A549 (cell line): ENCODE measurements around the gene MYO18B.

Experiments
- NPAS2 ChIP-seq: fragments of 250-450 bp; sonication (Bioruptor Pico); IDR thresholded peaks from 2 replicates; pipeline ENCODE4 v1.8.0; 2022; ENCODE audit warnings: mild to moderate bottlenecking, moderate library complexity, borderline replicate concordance
- TF ChIP-seq, protein P1 (sequence below): fragments of >200 bp; sonication (Bioruptor Twin); formaldehyde crosslinking; IDR thresholded peaks from 3 replicates; pipeline ENCODE4 v1.5.1; 2016

DNA sequence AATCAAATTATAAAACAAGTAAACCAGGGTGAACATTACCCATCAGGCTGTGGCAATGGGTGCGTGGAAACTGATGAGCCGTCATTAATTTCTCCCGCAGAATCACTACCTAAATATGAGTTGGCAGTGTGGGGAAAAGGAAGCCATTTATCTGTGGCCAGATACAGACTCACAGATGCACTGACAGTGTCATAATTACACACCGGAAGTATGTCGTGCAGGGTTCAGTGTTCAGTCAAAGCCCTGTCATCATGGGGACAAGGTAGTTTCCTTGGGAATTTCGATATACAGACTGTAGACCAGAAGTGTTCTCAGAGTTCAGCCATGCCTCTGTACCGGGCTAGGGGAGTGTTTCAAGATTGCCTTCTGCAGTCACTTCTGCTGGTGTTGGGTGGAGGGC, 308.1 kb downstream of the MYO18B start:
- TF ChIP-seq, protein P1, sequence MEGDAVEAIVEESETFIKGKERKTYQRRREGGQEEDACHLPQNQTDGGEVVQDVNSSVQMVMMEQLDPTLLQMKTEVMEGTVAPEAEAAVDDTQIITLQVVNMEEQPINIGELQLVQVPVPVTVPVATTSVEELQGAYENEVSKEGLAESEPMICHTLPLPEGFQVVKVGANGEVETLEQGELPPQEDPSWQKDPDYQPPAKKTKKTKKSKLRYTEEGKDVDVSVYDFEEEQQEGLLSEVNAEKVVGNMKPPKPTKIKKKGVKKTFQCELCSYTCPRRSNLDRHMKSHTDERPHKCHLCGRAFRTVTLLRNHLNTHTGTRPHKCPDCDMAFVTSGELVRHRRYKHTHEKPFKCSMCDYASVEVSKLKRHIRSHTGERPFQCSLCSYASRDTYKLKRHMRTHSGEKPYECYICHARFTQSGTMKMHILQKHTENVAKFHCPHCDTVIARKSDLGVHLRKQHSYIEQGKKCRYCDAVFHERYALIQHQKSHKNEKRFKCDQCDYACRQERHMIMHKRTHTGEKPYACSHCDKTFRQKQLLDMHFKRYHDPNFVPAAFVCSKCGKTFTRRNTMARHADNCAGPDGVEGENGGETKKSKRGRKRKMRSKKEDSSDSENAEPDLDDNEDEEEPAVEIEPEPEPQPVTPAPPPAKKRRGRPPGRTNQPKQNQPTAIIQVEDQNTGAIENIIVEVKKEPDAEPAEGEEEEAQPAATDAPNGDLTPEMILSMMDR = no peak
- TF ChIP-seq NPAS2 = no peak
